Posterior vena cava (tissue), 2 donors: ENCODE results near the gene AOC3. TPM values are rescaled to one million over a fixed set of nuclear protein-coding genes. Genes with fewer than 3 reads are reported as not detected.
"Not testable (repeated sequence)": the region's sequence is repeated elsewhere in the genome, so short reads cannot be mapped to it uniquely, and the experiment has no call there.

Source experiments
- DNase-seq: peaks from one replicate; pipeline ENCODE4 v3.0.0-alpha.2; 2020; ENCODE audit warnings: low spot score
- intact Hi-C, 2 donors: fragments of 100-400 bp; cut with DNase I; formaldehyde crosslinking; loops; one replicate each; pipeline versions ENCODE4 v1.14.1 to v1.14.2; 2022 to 2023
- total RNA-seq, 2 donors: library from RNA; stranded (reverse); fragmentation: NEBNext Ultra II Directional; extraction: Animal tissue kit (Norgen Biotek cat#: 25700); gene quantifications; one replicate each; pipeline ENCODE4 v1.2.1, GENCODE V29; 2021
- donor health status: DM: yes; HTN: yes; CAD: no.
- donor health status: DM: yes; HTN: yes; CAD: no.

The AOC3 gene
- total RNA-seq, 2 donors from 2014 or later, result 223 to 342 TPM

- intact Hi-C loops, result loop anchor here in 1 of 2 donors (5.0 kb wide), 1 partner anchor 95 kb away; no protein-coding TSS in a partner anchor
- no peak for DNase-seq
Measured at GRCh38 chr17:42841975-42842685, 8.9 kb upstream of the AOC3 start.

DNA sequence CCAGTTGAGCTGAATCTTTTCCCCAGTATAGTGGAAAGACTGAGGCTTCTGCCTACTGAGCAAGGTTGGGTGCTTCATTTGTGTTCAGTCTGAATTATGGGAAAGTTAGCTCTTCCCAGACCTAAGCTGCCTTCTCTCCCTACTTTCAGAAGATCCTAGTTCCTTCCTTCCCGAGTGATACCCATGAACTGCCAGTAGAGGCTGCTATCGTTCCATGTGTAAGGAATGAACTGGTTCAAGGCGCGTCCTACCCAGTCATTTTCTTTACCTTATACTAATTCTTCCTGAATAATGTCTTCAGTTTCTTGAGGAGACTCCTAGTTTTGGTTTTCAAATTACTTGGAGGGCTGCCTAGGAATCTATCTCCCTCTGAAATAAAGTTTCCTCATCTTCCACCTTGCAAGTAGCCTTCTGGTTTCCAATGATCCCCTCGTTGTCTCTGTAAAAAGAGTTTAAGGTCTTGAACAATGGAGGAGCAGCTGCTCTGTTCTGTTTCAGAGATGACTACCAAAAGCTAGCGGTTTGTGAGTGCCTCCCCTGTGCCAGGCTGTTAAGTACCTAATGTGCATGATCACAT lies 7.6 kb upstream of the AOC3 start:
- DNase-seq, result no peak
- intact Hi-C loops, result loop anchor here in 1 of 2 donors (5.0 kb wide), 1 partner anchor 94 kb away; no protein-coding TSS in a partner anchor

DNA sequence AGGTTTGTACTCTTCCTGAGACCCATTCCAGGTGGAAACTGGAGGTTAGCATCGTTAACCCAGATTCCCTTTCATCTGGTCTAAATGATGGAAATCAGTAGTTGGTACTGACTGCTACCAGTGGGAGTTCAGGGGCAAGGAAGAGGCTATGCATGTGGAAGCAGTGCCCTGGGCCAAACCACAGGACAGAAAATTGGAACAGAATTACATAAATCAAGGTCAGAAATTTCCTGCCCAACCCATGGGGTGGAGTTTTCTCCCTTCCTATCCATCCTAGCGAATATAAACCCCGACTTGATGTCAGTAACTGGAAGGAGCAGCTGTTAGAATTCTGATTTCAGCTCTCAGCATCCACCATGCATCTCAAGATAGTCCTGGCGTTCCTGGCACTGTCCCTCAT lies 6.7 kb upstream of the AOC3 start, which contains the start of gene AOC2:
Gene AOC2 (plus strand): TSS at position 310 of the 400 bp plus-strand sequence. CDS start 47 bp downstream, at position 357.
- intact Hi-C loops, result loop anchor here (2.0 to 5.0 kb wide), 2 partner anchors 85 to 93 kb away; no protein-coding TSS in a partner anchor
- no peak for DNase-seq

GRCh38 chr17:42844761-42845555 lies 6.0 kb upstream of the AOC3 start:
- DNase-seq, result no peak
- intact Hi-C loops, result loop anchor here (2.0 to 5.0 kb wide), 2 partner anchors 84 to 92 kb away; no protein-coding TSS in a partner anchor

DNA sequence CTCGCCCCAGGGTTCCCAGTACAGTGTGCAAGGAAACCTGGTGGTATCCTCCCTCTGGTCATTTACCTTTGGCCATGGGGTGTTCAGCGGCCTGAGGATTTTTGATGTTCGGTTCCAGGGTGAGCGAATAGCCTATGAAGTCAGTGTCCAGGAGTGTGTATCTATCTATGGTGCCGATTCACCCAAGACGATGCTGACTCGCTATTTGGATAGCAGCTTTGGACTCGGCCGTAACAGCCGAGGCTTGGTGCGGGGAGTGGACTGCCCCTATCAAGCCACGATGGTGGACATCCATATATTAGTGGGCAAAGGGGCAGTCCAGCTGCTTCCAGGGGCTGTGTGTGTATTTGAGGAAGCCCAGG lies 5.5 kb upstream of the AOC3 start:
- intact Hi-C loops, result loop anchor here in 1 of 2 donors (2.0 kb wide), 1 partner anchor 83 kb away; no protein-coding TSS in a partner anchor

GRCh38 chr17:42845918-42846593 lies 4.9 kb upstream of the AOC3 start:
- intact Hi-C loops, result loop anchor here in 1 of 2 donors (2.0 kb wide), 1 partner anchor 83 kb away; no protein-coding TSS in a partner anchor

More for the DNA sequence above, 5.5 kb upstream of the AOC3 start:
- DNase-seq, result no peak

GRCh38 chr17:42846594-42847280 lies 4.3 kb upstream of the AOC3 start:
- intact Hi-C loops, result no loop called here
- DNase-seq, result no peak

More at GRCh38 chr17:42845918-42846593, 4.9 kb upstream of the AOC3 start:
- no peak for DNase-seq

DNA sequence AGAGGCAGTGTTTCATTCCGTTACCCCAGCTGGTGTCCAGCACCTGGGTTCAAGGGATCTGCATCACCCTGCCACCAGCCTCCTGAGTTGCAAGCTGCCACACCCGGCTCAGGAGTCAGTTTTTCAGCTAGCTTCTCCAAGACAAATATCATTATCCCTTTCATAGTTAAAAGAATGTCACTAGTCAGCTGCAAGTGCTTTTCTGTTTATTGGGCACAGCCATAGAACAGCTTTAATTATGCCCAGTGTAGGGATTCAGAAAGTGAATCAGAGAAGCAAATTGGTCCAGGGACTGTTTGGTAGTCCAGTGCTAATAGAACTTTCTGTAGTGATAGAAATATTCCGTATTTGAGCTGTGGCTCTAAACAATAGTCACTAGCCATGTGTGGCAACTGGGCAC lies 2.9 kb upstream of the AOC3 start:
- no peak for DNase-seq
- intact Hi-C loops, result no loop called here

GRCh38 chr17:42849031-42849430 lies 2.0 kb upstream of the AOC3 start:
- no peak for DNase-seq
- intact Hi-C loops, result no loop called here

GRCh38 chr17:42849451-42850181 lies 1.4 kb upstream of the AOC3 start:
- DNase-seq, result no peak
- intact Hi-C loops, result no loop called here

DNA sequence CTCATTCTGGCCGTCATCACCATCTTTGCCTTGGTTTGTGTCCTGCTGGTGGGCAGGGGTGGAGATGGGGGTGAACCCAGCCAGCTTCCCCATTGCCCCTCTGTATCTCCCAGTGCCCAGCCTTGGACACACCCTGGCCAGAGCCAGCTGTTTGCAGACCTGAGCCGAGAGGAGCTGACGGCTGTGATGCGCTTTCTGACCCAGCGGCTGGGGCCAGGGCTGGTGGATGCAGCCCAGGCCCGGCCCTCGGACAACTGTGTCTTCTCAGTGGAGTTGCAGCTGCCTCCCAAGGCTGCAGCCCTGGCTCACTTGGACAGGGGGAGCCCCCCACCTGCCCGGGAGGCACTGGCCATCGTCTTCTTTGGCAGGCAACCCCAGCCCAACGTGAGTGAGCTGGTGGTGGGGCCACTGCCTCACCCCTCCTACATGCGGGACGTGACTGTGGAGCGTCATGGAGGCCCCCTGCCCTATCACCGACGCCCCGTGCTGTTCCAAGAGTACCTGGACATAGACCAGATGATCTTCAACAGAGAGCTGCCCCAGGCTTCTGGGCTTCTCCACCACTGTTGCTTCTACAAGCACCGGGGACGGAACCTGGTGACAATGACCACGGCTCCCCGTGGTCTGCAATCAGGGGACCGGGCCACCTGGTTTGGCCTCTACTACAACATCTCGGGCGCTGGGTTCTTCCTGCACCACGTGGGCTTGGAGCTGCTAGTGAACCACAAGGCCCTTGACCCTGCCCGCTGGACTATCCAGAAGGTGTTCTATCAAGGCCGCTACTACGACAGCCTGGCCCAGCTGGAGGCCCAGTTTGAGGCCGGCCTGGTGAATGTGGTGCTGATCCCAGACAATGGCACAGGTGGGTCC lies 607 bp downstream of the AOC3 start:
- DNase-seq, intact Hi-C loops: not testable (repeated sequence)

- DNase-seq, result peak; percentile 76
- intact Hi-C loops, result no loop called here
Measured at GRCh38 chr17:42852351-42852750, 1.4 kb downstream of the AOC3 start.

- intact Hi-C loops, result no loop called here
- peak; percentile 85 for DNase-seq
Measured at GRCh38 chr17:42853004-42853403, 2.0 kb downstream of the AOC3 start.

DNA sequence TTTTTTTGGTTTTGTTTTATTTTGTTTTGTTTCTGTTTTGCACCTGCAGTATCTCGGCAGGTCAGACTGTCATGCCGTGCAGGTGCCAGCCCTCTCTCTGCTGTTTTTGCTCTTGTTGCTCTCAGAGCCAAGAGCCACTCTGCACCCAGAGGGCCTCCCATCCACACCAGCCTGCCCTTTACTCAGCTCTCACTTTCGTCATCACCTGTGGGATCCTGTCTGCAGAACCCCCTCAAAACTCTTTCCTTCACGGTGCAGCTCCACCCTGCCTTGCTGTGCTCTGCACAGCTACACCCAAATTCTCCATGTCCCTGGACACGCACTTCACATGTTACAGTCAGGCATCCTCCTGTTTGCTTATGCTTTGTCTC lies 2.6 kb downstream of the AOC3 start:
- peak; percentile 28 for DNase-seq
- intact Hi-C loops, result no loop called here

- DNase-seq, result peak; percentile 59
- intact Hi-C loops, result no loop called here
Measured at GRCh38 chr17:42853968-42854790, 3.2 kb downstream of the AOC3 start.

GRCh38 chr17:42855048-42855596 lies 4.1 kb downstream of the AOC3 start:
- intact Hi-C loops, result no loop called here
- DNase-seq, result peak; percentile 81
